HG03565 (cell line): ENCODE data around the gene PRKCI.
"Not testable (repeated sequence)": the region's sequence is repeated elsewhere in the genome, so short reads cannot be mapped to it uniquely, and the experiment has no call there.

Source experiments
- ATAC-seq: cut with Tn5 transposase; IDR thresholded peaks from one replicate; pipeline ENCODE4 v1.9.1; 2021; ENCODE audit warnings: mild to moderate bottlenecking, moderate library complexity; ENCODE audit not compliant: unreplicated experiment

Gene PRKCI

DNA sequence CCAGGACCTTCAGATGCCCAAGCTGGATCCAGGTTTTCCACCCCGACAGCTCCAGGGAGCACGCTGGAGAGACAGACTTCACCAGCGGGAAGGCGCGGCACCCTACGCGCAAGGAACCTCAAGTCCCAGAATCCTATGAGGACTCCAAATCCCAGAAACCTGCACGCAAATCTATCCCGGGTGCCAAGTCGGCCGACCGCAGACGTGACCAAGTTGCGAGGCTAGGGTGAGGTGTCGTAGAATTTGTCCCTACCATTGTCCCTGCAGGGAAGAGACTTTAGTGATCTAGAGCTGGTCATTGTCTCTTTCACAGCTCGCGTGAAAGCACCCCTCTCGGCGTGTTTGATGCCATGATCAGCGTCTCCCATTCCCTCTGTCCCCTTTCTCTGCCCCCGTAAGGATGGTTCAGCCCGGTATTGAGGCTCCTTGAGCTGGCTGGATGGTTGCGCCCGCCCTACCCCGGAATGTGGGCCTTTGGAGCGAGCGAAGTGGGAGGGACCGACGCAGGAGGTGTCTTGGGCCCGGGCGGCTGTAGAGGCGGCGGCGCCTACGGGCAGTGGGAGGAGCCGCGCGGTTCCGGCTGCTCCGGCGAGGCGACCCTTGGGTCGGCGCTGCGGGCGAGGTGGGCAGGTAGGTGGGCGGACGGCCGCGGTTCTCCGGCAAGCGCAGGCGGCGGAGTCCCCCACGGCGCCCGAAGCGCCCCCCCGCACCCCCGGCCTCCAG is at the start of gene PRKCI:
TSS of gene PRKCI (plus strand) at position 501 of the 723 bp plus-strand sequence. CDS start 246 bp downstream, outside the sequence.
- peak; percentile 93 for ATAC-seq

DNA sequence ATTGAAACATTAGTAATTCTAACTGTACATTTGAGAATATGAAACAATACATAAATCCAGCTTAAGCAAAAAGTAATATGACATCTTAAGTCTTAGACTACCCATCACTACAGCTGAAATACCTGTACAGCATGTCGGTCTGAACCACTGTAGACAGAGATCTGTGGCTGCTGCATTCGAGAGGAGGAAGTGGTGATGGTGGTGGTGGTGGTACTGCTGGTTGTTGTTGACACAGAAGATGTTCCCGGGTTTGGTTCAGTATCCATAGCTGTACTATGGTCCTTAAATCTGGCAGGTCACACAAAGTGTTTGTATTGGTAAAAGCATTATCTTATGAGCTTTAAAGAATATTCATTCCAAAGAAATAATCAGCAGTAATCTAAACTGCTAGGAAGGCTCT is 43.6 kb upstream of the PRKCI start:
- no peak for ATAC-seq

DNA sequence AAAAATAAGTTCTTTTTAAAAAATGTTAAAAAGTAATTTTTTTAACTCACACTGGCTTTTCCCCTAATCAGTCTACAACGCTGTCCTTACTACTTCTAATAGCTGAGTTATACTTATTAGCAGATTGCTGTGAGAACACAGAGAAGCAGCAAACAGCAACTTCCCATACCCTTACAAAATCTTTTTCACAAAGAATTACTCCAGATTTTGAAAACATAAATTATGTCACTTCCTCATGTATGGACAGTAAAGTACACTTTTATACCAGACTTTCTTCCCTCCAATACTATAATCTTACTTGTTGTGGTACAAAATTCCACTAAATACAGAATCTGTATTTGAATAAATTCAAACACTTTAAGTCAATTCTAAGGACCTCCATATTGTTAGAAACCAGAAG is 42.8 kb upstream of the PRKCI start:
- ATAC-seq = no peak

DNA sequence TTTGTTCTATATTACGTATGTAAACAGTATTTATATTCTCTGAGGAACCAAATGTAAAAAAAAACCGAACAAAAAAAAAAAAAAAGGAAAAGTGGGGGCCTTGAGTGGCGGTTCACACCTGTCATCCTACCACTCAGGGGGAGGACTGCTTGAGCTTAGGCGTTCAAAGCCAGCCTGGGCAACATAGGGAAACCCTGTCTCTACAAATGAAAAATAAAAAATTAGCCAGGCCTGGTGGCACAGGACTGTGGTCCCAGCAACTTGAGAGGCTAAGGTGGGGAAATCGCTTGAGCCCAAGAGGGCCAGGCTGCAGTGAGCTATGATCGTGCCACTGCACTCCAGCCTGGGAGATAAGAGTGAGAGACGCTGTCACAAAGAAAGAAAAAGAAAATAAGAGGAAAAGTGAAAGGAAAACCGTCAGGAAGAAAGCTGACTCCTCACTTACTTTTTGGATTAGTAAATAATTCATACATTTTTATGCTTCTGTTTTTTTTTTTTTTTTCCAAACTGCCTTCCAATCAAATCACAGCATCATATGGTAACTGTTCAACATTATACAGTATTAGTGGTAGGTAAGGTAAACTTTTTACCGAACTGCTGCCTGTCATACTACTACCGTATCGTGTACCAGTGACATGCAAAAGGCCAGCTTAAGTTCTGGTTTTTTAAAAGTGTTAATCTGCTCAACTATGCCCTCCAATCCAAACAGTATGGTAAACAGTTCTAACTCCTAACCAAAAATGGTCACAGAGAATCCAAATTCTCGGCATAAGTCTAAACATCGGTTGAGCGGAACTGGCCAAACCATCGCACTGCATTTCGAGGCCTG is 41.9 kb upstream of the PRKCI start:
- ATAC-seq = peak; percentile 28

DNA sequence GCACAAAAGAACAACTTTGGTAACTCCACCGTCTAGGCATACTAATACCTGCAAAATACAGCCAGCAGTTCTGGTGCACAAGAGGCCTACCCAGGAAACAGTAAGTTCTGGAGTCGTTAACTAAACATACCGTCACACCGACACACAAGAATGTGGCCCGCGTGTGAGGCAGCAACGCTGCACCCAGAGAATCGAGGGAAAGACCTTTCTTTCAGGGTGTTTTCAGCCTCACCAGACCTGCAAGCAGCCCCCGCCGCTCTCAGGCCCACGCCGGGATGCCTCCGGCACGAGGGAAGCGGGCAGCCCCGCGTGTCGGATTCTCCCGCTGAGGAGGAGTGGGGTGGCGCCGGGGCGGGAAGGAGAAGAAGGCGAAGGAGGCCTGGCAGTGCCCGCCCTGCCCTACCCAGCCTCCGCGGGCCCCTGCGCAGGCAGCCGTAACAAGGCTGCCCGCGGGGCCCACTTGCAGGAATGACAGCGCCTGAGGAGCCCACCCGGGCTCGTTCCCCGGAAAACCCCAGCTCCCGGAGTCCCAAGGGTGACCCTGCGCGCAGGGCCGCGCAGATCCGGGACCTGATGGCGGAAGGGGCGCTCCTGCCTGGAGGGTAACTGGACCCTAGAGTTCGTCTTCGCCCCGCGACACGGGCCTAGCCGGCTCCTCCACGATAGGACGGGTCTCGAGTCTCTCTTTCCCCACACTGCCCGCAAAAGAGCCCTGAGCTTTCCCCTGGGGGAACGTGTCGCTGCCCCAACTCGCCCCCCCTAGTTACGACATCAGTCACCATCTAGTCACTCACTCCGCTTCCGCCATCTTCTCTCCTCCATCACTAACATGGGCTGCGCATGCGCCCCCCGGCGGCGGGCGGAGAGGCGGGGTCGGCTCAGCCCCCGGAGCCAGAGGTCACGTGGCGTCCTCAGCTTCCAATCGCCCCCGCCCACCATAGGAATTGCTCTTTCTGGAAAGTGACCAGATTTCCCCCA is 41.0 kb upstream of the PRKCI start, which contains the start of gene PHC3:
TSS of gene PHC3 (minus strand) at position 826 of the 978 bp plus-strand sequence. CDS start at position 808, 18 bp downstream.
- ATAC-seq = peak; percentile 80

DNA sequence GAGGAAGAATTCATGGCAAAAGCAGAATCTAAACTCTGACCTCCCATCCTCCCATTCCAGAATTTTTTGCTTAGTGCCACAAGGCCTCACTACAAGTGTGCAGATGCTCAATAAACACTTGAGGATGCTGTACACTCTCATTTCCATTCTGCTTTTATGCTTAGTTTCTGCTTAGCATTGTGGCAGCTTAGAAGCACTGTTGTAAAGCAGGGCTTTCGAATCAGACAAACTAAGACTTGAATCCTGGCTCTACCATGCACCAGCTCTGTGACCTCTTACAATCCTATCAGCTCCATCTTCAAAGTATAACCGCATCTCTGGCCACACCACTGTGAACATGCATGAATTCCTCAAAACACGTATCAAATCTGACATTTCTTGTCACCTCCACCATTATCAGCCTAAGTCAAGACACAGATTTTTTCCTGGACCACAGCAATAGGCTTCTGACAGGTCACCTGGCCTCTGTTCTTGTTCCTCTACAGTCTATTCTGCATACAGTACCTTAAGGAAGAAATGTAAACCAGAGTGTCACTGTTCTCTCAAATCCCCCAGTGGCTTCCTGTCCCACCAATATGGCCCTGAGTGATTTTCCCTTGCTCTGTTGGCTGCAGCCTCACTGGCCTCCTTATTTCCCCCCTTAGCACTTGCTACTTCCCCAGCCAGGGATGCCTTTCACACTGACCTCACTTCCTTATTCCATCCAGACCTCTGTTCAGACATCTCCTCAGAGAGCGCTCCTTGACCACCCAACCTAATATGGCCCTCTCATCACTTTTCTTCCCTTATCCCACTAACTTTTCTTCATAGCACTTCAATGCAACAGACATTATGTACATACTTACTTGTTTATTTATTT is 32.6 kb upstream of the PRKCI start:
- peak; percentile 22 for ATAC-seq

DNA sequence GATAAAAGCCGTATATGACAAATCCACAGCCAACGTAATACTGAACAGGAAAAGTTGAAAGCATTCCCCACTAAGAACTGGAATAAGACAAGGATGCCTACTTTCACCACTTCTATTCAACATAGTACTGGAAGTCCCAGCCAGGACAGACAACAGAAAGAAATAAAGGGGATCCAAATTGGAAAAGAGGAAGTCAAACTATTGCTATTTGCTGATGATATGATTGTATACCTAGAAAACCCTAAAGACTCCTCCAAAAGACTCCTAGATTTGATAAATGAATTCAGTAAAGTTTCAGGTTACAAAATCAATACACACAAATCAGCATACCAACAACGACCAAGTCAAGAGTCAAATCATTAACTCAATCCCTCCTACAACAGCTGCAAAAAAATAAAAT is 26.5 kb upstream of the PRKCI start:
- not testable (repeated sequence) for ATAC-seq

DNA sequence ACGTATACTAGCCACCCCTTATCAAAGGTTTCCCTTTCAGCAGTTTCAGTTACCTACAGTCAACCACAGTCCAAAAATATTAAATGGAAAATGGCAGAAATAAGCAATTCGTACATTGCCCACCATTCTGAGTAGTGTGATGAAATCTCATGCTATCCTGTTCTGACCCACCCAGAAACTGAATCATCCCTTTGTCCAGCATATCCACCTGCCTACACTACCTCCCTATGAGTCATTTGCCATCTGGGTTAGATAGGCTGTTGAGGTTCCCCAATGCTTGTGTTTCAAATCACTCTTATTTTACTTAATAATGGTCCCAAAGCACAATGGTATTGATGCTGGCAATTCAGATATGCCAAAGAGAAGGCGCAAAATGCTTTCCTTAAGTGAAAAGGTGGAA is 25.4 kb upstream of the PRKCI start:
- no peak for ATAC-seq

DNA sequence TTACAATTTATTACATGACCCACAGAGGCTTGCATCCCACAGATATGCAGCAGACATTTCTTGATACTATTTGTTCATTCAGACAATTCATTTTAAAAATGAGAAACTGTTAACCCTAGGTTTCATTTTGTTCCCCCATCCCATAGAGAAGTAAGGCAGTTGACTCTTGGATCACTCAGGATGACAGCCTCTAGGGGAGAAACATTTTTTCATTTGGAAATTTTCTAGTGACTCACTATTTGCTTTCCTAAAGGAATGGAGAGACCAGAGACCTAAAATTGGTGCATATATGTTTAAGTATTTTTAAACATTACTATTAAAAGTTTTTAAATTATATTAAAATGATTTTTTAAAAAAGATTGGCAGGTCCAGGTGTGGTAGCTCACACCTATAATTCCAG is 21.2 kb upstream of the PRKCI start:
- ATAC-seq = no peak

DNA sequence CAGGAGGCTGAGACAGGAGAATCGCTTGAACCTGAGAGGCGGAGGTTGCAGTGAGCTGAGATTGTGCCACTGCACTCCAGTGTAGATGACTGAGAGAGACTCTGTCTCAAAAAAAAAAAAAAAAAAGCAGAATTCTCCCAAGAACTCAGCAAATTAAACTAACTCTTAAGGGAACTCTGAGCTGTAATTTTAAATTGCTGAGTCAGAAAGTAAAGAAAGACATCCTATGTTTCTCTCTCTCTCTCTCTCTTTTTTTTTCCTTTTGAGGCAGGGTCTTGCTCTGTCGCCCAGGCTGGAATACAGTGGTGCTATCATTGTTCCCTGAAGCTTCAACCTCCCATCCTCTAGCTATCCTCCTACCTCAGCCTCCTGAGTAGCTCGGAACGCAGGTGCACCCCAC is 20.7 kb upstream of the PRKCI start:
- ATAC-seq = no peak

DNA sequence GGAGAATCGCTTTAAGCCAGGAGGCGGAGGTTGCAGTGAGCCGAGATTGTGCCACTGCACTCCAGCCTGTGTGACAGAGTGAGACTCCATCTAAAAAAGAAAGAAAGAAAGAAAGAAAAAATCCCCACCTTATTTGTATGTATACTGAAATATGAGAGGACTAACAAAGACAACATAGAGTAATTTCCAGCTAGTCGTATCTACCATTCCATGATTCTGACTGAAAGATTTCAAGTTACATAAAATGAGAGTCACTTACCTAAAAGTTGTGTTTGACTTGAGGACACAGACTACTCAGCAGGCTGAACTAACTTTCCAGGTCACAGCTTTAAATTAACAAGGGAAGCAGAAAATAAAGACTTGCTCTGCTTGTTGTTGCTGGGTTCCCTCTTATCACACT is 18.8 kb upstream of the PRKCI start:
- no peak for ATAC-seq

DNA sequence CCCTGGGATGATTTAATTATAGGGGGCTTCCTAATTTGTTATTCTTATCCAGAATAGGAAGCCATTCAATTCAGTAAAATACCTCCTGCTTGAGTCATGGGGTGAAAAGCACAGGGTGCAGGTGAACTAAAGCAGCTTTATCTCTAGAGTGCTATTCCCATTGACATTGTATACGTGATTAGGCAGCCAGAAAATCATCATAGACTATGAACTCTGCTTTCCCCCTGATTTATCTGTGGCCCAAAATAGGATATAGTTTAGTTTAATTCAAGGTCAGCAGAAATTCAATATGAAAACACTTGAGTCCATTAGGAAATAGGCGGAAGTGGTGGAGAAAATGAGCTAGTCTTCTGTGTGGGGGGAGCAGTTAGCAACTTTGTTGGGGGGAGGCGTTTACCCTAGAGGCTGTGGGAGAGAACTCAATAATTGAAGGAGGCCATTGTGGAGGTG is 18.2 kb upstream of the PRKCI start:
- no peak for ATAC-seq

DNA sequence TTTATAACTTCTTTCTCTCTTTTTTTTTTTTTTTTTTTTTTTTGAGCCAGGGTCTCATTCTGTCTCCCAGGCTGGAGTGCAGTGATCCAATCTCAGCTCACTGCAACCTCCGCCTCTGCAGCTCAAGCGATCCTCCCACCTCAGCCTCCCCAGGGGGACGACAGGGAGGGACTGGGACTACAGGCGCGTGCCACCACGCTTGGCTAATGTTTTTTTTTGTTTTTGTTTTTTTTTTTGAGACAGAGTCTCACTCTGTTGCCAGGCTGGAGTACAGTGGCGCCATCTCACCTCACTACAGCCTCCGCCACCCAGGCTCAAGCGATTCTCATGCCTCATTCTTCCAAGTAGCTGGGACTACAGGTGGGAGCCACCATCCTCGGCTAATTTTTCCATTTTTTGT is 17.7 kb upstream of the PRKCI start:
- no peak for ATAC-seq

DNA sequence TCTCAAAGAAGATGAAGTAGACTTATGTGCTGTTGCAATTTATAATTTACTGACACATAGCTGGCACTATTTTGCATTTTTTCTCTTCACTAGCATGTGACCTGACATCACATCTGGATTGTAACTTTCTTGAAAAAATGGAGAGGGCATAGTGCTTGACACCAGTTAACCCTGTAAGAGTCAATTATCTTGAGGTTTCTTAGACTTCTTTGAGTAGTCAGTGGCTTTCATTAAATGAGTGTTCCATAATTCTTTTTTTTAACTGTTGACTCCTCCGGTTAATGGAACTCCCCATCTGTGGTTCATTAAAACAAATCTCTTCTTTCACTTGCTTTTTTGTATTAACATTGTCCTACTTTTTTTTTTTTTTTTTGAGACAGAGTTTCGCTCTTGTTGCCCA is 16.9 kb upstream of the PRKCI start:
- no peak for ATAC-seq

DNA sequence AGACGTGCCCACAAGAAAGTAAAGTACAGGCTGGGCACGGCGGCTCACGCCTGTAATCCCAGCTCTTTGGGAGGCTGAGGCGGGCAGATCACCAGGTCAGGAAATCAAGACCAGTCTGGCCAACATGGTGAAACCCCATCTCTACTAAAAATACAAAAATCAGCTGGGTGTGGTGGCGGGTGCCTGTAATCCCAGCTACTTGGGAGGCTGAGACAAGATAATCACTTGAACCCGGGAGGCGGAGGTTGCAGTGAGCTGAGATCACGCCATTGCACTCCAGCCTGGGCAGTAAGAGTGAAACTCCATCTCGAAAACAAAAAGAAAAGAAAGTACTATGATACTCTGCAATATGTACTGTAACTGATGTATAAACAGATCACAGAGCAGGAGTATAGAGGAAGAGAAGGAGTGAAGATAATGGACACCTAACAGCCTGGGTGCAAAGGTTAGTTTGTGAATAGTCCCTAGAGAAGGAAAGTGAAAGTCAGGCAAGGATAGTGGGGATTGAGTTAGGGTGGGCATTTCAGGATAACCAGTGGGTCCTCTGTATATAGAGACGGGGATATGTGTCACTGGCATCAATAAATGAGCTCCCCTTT is 16.0 kb upstream of the PRKCI start:
- not testable (repeated sequence) for ATAC-seq

DNA sequence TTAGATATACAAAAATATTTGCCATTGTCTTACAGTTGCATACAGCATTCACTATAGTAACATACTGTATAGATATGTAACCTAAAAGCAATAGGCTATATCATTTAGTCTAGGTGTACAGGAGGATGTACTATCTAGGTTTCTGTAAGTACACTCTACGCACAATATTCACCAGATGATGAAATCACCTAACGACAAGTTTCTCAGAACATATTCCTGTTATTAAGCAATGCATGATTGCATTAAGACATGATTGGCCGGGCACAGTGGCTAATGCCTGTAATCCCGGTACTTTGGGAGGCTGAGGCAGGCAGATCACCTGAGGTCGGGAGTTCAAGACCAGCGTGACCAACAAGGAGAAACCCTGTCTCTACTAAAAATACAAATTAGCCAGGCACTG is 14.5 kb upstream of the PRKCI start:
- no peak for ATAC-seq

DNA sequence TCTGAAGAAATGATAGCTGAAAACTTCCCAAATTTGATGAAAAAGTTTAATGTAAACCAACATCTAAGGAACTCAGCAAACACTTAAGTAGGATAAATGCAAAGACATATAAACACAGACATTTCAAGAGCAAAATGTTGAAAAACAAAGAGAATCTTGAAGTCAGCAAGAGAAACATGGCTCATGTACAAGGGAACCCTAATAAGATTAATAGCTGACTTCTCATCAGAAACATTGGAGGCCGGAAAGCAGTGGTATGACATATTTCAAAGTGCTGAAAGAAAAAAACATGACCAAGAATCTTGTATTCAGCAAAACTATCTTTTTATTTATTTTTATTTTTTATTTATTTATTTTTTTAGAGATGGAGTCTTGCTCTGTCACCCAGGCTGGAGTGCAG is 10.6 kb upstream of the PRKCI start:
- ATAC-seq = no peak

DNA sequence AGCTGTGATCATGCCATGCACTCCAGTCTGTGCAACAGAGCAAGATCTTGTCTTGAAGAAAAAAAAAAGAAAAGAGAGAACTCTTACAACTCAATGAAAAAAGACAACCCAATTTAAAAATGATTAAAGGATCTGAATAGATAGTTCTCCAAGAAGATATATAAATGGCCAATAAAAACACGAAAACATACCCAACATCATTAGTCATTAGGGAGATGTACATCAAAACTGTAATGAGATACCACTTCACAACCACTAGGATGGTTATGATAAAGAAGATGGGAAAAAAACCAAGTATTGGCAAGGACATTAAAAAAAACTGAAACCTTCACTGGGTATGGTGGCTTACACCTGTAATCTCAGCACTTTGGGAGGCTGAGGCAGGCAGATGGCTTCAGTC is 2.4 kb upstream of the PRKCI start:
- no peak for ATAC-seq

DNA sequence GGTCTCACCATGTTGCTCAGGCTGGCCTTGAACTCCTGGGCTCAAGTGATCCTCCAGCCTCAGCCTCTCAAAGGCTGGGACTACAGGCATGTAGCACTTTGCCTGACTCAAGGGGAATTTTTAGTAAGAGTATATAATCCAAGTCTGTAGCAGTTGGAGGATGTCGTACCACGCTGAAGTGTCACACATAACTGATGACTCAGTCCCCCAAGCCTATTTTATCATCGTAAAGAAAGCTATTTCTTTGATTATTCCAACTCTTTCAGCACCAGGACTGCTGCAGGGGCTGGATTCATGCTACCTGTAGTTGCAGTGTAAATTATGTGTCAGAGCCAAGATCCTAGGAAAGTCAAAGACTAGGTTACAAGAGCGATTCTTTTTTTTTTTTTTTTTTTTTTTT is 1.4 kb upstream of the PRKCI start:
- ATAC-seq = no peak
